A549 (cell line): Measurements from ENCODE around the gene TOX2.

Experiments
- EP300 ChIP-seq, 2 experiments: fragments of >200 bp; sonication (Bioruptor Twin); formaldehyde crosslinking; IDR thresholded peaks; 2 replicates in 1 of 2; 3 replicates in 1 of 2; pipeline ENCODE4 v1.6.1; 2016 to 2017
- JUN ChIP-seq, 2 experiments: fragments of >200 bp; sonication (Bioruptor Twin); formaldehyde crosslinking; IDR thresholded peaks; 2 replicates in 1 of 2; 3 replicates in 1 of 2; pipeline ENCODE4 v1.6.1; 2016 to 2017
- USF2 ChIP-seq: fragments of 450-650 bp; IDR thresholded peaks from 2 replicates; pipeline ENCODE4 v1.6.1; 2014; ENCODE audit warnings: antibody characterized with exemption
- TF ChIP-seq, protein P1 (sequence below): fragments of >200 bp; sonication (Bioruptor Twin); formaldehyde crosslinking; IDR thresholded peaks from 3 replicates; pipeline ENCODE4 v1.5.1; 2016

DNA sequence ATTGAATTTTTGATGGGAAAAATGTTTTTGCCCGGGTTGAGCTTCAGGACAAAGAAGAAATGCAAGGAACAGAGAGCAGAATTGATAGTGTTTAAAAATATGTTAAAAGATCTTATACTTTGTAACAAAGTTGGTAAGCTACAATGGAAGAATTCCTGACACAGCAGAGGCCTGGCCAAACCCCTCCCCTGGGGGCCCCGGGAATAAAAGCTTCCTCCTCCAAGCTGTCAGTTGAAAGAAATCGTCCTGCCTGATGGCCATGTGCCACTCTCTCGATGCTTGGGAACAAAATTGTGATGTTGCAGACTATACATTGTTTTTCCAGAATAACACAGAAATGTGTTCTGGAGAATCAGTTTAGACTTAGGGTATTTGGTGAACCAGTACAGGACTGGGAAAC lies 14.2 kb upstream of the TOX2 start:
- TF ChIP-seq, protein P1, sequence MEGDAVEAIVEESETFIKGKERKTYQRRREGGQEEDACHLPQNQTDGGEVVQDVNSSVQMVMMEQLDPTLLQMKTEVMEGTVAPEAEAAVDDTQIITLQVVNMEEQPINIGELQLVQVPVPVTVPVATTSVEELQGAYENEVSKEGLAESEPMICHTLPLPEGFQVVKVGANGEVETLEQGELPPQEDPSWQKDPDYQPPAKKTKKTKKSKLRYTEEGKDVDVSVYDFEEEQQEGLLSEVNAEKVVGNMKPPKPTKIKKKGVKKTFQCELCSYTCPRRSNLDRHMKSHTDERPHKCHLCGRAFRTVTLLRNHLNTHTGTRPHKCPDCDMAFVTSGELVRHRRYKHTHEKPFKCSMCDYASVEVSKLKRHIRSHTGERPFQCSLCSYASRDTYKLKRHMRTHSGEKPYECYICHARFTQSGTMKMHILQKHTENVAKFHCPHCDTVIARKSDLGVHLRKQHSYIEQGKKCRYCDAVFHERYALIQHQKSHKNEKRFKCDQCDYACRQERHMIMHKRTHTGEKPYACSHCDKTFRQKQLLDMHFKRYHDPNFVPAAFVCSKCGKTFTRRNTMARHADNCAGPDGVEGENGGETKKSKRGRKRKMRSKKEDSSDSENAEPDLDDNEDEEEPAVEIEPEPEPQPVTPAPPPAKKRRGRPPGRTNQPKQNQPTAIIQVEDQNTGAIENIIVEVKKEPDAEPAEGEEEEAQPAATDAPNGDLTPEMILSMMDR, result no peak
- no peak for TF ChIP-seq USF2
- no peak for TF ChIP-seq EP300 (IDR thresholded peaks at IDR 0.05)
- TF ChIP-seq JUN (IDR thresholded peaks at IDR 0.05), result no peak
